ENCODE results near the gene HIPK2.
A peak's percentile ranks its signal among the peaks of the same experiment; 100 is the strongest.

The HIPK2 gene

DNA sequence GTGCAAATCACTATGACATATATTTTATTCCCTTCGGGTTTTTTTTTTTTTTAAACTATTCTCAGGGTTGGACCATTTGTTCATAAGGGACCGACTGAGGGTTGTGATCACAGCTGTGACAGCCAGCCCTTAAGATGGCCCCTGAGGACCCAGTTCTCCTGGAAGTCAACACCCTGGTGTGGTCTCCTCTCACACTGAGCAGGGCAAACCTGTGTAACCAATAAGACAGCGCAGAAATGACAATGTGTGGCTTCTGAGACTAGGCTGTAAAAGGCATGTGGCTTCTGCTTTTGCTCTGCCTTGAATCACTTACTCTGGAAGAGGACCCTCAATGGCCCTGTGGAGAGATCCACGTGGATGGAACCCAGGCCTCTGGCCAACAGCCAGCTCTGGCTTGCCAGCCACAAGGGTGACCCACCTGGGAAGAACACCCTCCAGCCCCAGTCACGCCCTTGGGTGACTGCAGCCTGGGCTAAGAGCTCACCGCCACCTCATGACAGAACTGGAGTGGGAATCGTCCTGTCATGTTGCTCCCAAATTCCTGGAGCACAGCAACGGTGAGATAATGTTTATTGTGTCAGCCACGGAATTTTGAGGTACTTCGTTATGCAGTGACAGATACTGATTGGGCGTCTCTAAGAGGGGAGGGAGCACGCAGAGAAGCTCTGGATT lies 127.2 kb downstream of the HIPK2 start:
- no peak for DNase-seq (ENCODE audit: low read depth in 2 of 2)

DNA sequence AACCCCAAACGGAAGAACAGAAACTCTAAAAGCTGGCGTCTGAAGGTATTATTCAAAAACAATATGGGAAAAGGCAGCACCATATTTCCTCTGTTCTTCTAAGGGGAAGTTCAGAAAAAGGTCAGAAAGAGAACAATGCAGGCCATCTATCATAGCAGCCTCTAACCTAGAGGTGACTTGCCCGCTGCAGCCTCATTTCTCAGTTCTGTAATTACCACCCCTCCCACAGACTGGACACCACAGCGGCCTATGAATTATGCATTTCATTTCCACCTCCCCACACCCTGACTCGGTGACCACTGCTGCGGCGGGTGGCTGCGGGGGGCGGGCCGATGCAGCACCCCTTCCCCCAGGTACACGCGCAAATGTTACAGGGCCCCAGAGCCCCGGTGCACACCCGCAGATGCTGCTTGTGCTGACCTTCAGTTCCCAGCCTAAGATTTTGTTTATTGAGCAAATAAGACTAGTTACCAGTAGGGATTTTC lies 128.8 kb downstream of the HIPK2 start:
- peak; percentile 44 to 51 for DNase-seq (ENCODE audit: low read depth in 2 of 2)

DNA sequence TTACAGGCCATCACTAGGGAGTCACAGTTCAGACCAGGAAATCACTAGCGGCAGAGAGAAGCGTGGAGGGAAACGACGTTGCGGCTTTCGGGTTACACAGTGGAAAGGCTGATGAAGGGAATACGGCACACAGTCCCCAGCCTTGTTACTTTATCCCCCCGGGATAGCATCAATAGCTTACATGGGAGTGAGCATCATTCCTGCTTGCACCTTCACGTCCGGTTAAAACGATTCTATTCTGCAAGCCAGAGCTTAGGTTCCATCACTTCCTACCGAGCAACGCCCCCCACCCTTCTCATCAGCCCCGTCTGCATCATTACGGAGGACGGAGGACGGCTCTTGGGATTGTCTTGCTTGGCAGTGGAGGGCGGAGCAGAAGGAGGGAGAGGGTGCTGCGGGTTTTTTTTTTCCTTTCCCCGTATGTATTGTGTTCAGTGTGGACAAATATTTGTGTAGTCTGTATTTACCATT lies 129.4 kb downstream of the HIPK2 start:
- DNase-seq (ENCODE audit: low read depth in 2 of 2) = no peak

DNA sequence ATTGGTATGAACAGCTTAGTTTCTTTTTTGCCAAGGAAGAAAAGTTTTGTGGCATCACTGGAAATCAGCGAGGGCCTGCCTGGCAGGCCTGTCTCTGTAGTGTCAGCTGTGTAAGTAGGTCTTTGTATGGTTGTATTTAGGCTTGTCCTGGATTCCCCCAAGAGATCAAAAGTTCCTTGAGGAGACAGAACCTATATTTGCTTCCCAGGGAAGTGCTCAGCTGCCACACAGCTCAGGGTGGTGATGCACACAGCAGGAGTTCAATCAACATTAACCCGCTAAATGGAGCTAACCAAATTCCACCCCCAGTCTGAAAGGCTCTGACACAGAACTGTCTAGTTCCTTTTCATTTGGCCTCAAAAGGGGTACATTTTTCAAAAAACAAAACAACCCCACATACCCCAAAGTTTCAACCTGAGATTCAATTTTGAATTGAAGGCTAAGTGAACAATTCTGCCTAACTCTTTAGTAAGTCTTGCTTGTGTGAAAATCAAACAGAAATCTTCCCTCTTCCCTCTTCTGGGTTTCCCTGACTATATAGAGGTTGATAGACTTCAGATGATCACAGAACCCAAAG lies 129.9 kb downstream of the HIPK2 start:
- no peak for DNase-seq (ENCODE audit: low read depth in 2 of 2)

DNA sequence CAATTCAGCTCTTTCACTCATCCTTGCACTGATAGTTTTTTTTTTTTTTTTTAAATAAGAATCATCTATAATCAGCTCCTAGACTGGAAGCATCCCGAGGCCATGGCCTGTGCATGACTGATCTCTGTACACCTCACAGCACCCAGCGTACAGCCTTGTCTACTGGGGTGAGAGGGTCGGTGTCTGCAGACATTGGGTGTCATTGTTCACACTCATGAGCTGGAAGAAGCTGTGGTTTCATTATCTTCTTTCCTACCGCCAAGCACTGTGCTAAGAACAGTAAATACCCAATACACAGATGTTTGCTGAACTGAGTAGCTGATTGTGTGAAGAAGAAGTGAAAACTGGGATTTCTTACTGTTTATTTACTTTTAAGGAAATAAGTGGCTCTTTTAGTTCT lies 130.7 kb downstream of the HIPK2 start:
- DNase-seq (ENCODE audit: low read depth in 2 of 2) = peak in 1 of 2 donors; percentile 9

DNA sequence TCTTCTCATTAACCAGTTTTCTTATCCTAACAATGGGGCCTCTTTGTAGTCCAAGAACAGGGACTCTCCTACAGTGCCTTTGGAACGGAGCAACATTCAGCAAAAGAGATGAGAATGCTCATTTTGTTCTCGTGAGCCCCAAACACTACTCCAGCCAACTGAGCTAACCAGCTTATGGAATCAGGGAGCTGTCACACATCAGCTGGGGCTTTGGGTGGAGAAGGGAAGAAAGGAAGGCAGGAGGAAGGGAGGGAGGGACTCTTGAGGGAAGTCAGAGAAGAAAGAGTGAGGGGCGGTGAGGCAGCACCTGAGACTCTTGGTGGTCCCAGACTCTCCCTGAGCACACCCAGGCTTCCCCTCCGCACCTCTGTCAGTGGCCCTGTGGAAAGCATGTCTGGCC lies 131.2 kb downstream of the HIPK2 start:
- no peak for DNase-seq (ENCODE audit: low read depth in 2 of 2)

DNA sequence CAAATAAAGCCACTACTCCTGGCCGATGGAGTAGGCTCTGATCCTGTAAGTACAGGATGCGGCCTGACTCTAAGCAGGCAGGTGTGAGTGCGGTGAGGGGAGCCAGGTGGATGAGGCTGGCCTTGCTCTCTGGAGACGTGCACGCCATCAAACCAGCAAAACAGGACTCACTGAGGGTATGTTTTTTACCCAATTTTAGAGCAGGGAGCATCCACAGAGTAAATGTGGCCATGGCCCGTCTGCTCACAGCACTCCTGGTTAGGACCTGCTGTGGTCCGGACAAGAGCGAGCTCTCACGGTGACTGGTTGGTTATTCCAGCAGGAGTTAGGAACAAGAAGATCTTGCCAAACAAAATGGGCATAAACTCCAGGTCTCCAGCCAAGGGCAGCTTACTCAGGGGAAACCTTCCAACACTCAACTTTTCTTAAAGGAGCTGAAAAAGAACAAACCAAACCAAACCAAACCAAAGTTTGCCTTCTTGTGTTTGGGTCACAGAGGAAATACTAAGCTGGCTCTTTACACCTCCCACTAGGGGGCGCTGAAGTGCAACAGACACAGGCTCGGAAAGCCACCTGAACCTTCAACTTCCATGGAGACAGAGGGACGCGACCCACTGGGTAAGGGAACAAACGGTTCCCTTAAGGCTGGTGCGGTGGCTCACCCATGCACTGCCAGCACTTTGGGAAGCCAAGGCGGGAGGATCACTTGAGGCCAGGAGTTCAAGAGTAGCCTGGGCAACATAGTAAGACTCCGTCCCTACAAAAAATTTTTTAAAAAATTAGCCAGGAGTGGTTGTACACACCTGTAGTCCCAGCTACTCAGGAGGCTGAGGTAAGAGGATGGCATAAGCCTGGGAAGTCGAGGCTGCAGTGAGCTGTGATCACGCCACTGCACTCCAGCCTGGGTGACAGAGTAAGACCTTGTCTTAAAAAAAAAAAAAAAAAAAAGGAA lies 131.9 kb downstream of the HIPK2 start:
- DNase-seq (ENCODE audit: low read depth in 2 of 2) = peak; percentile 37 to 58

DNA sequence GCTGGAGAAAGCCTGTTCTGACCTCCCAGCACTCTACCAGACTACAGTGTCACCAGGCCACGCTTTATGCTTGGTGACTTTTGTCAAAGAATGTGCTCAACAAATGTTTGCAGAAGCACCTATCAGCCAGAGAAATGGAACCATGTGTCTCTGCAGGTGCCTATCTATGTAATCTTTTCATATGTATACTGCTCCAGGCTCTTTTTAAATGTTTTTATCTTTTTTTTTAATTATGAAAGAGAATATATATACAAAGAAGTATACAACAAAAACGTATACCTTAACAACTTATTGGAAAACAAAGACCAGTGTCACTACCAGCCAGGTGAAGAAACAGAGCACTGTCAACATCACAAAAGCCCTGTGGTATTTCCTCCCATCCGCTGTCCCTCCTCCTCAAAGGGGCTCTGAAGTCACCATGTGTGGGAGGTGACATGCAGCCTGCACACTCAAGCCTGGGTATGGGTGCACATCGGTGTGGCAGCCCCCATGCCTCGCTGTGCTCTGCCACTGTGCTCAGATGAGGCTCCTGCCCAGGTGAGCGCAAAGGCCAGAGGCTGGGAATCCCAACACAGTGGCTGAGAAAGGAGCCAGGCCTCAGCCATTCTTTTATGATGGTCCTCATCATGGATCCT lies 133.7 kb downstream of the HIPK2 start:
- DNase-seq (ENCODE audit: low read depth in 2 of 2) = peak; percentile 9 to 18

DNA sequence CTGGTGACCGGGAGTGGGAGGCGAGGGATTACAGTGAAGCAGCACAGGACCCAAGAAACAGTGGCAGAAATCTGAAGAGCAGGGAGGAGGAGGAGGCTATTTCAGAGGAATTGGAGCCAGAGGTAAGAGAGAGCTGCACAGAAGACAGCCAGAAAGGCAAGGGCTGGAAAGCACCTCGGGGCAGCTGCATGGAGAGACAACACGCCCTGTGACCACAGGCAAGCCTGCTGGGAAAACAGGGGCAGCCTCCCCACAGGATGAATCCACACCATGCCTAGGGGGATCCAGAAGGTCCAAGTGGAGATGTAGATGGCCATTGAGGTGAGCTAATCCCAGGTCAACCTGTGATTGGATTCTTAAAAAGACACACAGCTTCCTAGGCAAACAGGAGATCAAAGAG lies 135.5 kb downstream of the HIPK2 start:
- DNase-seq (ENCODE audit: low read depth in 2 of 2) = no peak

DNA sequence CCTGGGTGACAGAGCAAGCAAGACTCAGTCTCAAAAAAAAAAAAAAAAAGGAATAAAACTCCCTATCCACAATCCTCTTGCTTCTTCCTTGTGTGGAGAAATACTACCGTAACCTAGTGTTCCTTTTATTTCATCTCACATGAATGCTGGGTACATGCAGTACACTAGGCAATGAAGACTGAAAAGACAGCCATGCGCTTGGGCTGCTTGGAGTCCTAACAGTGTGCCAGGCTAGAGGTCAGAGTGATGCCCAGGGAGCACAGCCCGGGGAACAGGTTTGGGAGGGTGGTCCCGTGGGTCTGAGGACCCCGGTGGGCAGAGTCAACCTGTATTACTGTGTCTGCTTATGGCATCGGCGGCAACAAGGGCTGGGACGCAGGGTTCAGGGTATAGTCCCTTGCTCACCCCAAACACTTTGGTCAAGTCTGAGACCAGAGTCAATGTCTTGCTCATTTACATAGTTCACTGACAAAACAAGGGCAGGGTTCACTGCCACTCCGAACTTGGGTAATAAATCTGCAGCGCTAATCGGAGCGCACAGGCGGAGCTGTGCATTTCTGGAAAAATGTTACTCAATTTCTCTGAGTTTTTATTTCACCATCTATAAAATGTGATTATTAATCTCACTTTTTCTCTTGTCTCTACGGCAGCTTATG lies 136.3 kb downstream of the HIPK2 start:
- no peak for DNase-seq (ENCODE audit: low read depth in 2 of 2)

DNA sequence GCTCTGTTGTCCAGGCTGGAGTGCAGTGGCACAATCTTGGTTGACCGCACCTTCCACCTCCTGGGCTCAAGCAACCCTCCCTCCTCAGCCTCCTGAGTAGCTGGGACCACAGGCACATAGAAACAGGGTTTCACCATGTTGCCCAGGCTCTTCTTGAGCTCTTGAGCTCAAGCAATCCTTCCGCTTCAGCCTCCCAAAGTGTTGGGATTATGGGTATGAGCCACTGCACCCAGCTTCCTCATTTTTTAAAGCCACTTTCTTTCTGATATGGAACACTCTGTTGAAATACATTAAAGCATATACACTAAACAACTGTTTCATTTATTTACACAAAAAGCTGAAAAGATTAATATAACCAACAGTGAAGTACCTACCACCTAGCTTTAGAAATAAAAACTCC lies 137.1 kb downstream of the HIPK2 start:
- no peak for DNase-seq (ENCODE audit: low read depth in 2 of 2)

DNA sequence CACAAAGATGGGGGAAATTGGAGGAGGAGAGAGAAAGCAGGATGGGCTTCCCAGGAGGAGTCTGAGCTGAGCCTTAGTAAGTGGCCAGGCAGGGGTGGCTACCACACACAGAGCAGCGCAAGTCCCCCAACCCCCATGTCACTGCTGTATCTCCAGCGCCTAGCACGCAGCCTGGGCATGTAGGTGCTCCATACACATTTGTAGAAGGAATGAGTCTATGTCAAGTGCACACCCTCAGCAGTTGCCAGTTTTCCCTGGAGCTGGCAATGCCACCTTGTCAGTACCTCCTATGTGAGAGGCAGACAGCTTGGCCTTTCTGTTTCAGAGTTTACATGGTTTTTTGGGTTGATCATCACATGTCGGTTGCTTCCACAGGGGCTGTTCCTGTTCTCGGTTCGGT lies 138.2 kb downstream of the HIPK2 start:
- DNase-seq (ENCODE audit: low read depth in 2 of 2) = no peak

DNA sequence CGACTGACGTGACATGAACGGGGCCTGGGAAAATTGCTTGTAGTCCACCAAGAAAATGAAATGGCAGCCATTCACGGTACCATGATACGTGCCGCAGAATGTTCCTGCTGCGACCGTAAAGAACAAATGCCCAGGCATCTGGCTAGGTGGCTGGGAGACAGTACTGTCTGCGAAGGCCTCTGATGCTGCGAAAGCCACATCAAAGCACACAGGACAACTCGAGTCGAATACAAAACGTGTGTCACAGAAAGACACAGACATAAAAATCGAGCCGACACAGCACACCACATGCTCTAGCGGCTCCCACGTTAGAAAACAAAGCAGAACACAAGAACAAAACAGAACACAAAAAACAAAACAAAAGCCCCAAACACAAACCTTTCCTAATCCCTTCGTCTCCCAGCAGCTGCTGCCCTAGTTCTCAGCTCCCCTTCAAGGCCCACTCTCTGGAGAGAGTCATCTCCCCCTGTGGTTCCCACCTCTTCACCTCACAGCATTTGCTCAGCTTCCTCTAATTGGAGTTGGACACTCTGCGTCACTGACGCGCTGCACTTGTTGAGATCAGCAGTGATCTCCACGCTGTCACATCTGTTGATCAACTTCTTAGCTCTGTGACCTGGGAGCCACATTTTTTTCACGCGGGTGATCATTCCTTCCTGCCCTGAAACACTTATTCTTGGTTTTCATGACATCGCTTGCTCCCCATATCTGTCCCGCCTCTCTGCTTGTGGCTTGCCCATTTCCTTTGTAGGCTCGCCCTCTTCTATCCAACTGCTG lies 142.1 kb downstream of the HIPK2 start:
- peak; percentile 48 to 60 for DNase-seq (ENCODE audit: low read depth in 2 of 2)

DNA sequence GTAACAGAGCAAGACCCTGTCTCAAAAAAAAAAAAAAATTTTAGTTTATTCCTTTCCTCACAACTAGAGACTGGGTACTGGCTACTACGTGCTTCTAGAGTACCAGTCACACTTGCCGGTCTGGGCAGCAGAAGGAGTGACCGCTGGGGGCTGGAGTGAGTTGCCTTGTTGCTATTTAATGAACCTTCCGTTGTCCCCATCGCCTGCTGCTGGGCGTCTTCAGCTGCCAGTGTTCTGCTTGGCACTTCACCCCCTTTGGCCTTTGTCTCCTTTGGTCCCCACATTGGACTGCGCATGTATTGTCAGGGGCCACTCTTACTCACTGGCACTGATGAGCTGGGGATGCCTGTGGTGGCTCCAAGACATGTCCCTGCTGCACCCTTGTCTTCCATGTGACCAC lies 143.7 kb downstream of the HIPK2 start:
- no peak for DNase-seq (ENCODE audit: low read depth in 2 of 2)

DNA sequence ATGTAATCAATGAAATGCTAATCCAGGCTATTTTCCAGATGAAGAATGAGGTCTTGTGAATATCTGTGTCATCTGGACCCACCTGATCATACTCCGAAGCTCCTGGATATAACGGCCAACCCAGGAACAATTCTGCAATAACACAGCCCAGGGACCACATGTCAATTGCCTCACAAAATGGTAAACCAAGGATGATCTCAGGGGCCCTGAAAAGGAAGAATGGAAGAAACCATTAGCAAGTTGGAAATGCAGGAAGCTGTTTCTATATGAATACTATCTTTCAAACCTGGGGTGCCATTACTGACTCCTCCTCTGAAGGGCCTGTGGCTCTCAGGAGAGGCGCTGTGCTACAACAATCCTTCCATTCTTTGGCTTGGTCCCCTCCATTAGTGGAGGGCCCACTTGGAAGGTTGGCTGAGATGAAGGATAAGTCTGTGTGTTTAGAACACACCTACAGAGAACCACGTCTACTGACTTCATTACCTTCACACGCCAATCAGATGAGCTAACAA lies 146.2 kb downstream of the HIPK2 start:
- DNase-seq (ENCODE audit: low read depth in 2 of 2) = no peak

DNA sequence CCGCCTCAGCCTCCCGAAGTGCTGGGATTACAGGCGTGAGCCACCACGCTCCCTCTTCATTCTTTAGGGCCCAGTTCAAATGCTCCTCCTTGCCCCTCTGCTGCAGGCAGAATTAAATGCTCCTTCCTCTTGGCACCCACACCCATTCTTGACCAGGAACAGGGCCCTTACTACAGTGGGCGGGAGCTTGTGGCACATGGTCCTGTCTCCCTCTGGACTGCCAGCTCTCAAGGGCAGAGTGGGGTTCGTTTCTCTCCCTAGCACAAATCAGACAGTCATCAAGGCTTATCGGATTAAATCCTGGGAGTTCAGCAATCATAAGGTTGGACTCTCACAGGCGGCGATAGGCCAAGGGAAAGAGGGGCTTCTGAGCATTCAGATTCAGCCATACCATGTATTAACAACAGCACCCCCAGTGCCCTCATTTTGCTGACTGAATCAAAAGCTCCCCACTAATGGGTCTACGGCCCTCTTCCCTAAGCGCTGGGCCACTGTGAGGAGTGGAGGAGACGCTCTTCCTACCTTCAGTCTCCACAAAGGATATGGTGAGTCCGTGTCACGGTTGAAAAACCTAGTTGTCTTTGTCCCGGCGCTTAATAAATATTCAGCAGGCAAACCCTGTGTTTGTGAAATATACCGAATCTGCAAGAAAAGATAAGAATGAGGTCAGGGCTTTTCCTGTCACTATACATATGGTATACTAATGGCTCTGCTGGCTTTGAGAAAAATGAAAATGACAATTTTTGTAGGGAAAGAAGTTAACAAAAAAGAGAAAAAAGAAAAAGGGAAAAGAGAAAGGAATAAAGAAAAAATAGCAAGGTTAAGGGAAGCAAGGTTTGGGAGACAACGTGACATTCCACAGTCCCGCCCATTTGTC lies 146.9 kb downstream of the HIPK2 start:
- no peak for DNase-seq (ENCODE audit: low read depth in 2 of 2)

DNA sequence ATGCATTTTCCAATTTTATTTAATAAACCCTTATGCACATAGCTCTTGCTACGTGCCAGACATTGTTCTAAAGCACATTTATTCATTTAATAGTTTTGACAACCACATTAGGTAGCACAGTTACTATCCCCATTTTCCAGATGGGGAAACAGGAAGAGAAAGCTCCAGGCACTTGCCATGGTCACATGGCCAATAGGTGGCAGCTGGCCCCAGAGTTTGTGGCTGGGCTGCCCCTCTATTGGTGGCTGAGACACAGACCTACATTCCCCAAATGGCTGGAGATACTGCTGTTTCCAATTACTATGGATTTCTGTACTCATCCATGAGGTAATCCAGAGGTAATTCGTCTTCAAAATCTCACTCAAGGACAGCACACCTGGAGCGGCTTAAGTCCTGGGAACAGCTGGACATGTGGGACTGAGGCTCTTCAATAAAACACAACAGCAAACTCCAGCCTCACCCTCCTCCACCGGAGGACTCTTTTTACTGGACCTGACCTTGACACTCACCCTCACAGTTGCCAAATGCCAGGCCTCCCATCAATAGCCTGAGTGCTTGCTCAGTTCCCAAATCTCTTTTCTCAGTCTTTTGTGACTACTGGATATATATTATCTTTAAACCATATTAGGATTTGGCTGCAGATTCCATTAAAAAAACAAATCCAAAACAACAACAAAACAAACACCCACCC lies 148.3 kb downstream of the HIPK2 start:
- DNase-seq (ENCODE audit: low read depth in 2 of 2) = no peak

DNA sequence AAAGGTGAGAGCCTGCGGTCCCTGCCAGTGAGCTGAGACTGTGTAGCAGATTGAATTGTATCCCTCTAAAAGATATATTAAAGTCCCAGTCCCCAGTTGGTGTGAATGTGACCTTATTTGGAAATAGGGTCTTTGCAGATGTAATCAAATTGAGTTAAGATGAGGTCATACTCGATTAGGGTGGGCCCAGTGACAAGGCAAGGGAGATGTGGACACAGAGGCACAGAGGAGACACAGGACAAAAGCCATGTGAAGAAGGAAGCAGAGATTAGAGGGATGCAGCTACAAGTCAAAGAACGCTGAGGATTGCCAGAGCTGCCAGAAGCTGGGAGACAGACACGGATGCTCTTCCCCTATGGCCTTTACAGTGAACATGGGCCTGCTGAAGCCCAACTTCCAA lies 150.0 kb downstream of the HIPK2 start:
- no peak for DNase-seq (ENCODE audit: low read depth in 2 of 2)

DNA sequence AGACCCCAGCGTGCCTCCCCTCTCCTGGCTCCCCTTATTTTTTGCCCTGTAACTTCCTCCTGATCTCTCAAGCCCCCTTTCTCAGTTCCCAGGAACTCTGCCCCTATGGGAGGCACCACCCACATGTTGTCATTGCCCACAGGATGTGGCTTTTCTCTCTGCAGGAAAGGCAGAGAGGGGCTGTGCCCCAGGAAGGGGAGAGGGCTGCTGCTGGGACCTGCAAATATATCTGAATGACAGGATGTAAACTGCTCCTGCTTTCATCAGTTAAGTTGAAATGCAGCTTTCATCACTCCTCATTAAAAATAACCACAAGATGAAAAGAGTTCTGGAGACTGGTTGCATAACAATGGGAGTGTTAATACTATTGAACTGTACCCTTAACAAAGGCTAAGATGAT lies 151.0 kb downstream of the HIPK2 start:
- DNase-seq (ENCODE audit: low read depth in 2 of 2) = no peak
